ENCODE results near the gene FLAD1. TPM values are rescaled to one million over a fixed set of nuclear protein-coding genes. Genes with fewer than 3 reads are reported as not detected.

The FLAD1 gene
- total RNA-seq, 1 experiment from 2014 or later, result 82.4 TPM

DNA sequence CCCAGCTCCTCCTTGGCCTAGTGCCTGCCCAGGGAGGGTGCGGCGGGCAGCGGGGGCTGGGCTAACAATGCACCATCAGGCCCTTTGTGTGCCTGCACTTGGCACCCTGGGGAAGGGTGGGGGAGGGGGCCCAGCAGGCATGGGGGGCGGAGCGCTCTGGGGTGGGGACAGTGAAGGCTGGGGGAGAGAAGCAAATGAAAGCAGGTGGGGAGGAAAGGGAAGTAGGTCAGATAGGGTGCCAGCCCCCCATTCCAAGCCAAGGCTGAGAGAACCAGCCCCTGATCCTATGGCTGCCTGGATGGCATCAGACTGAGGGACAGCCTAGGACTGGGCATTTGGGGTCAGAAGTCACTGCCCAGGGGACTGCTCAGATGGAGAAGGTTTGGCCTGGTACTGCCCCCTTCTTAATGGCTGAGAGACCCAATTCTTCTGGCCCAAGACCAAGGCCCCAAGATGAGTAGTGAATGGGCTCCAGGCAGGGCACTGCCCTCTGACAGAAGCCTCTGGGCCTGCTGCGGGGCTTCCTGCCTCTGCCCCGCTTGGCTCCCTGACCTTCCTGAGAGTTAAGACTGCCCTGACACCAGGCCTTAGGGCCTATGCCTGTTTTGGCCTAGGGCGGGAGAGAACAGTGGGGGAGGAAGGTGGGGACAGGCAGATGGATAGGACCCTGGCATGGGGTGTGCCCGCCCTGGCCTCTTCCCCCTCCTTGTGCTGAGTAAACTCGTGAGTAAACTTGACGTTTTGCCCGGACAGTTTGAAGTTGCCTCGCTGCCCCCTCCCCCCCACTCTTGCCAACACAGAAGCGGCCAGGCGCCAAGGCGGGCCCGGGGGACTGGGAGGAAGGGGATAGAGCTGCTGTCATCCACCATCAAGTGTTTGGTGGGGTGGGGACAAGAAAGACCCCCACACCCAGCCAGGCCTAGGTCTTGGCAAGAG, 22.2 kb downstream of the FLAD1 start:
- CTCF ChIA-PET, result interaction anchor here (0.7 kb wide), 1 partner anchor 14 kb away, joined by 9 read pairs; no protein-coding TSS in a partner anchor
- TF ChIP-seq CTCF (conservative IDR thresholded peaks at IDR 0.05; ENCODE audit: low read depth, low read length) (no peak), EZH2 (IDR thresholded peaks at IDR 0.05; ENCODE audit: borderline replicate concordance, low read depth, low read length, poor library complexity, severe bottlenecking) (no peak)
- Histone ChIP-seq H3K27me3 (replicated peaks; ENCODE audit: insufficient read depth, low read depth, low read length, poor library complexity) (no peaks in the 10 kb centered on the region), H3K9me3 (ENCODE audit: low read depth, low read length, poor library complexity, severe bottlenecking) (no peaks in the 10 kb centered on the region), H3K4me1 (ENCODE audit: insufficient read depth, low read length, poor library complexity, severe bottlenecking) (peaks cover 15% of the 10 kb centered on the region), H3K27ac (ENCODE audit: low read depth, low read length, poor library complexity, severe bottlenecking) (peak overlapping the region; percentile 89), H3K4me3 (ENCODE audit: low read depth, low read length, poor library complexity, severe bottlenecking) (peak overlapping the region; percentile 70), H3K36me3 (ENCODE audit: insufficient read depth, low read length, poor library complexity, severe bottlenecking) (no peaks in the 10 kb centered on the region)
- DNase-seq (ENCODE audit: low spot score), result no peak
- POLR2A ChIA-PET (ENCODE audit: low non-redundant PET), result interaction anchor here (1.3 kb wide), 1 partner anchor 12 kb away, joined by 4 read pairs; no protein-coding TSS in a partner anchor
- no TSS peak for BruUV-seq (replicated peaks)
- intact Hi-C loops (cut with micrococcal nuclease; ENCODE audit: unreplicated experiment), result no loop called here

DNA sequence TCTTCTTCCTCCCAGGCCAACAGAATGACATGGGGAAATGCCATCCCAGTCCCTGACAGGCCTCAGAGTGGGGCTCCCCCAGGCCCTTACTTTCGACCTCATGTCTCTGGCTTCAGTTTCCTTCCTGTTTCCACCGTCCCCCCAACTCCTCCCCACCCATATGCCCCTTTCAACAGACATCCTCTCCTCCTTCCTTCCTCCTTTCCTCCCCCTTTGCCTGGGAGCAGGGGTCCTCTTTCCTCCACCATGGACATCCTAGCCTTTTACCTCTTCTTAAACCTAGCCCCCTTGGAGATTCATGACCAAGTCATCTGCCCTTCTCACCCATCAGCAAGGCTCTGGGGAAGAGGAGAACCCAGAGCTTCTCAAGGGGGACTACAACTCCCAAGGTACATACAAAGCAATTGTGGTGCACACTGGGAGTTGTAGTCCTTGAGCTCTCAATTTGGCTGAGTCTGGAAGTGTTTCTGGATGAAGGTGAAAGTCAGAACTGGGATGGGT, 23.5 kb downstream of the FLAD1 start:
- intact Hi-C loops (cut with micrococcal nuclease; ENCODE audit: unreplicated experiment), result no loop called here
- peaks cover 15% of the 10 kb centered on the region for H3K4me1 ChIP-seq (ENCODE audit: insufficient read depth, low read length, poor library complexity, severe bottlenecking)
- DNase-seq (ENCODE audit: low spot score), result peak; percentile 77
- H3K9me3 ChIP-seq (ENCODE audit: low read depth, low read length, poor library complexity, severe bottlenecking), result no peaks in the 10 kb centered on the region
- TF ChIP-seq EZH2 (IDR thresholded peaks at IDR 0.05; ENCODE audit: borderline replicate concordance, low read depth, low read length, poor library complexity, severe bottlenecking), result no peak
- no peak for TF ChIP-seq CTCF (conservative IDR thresholded peaks at IDR 0.05; ENCODE audit: low read depth, low read length)
- H3K27me3 ChIP-seq (replicated peaks; ENCODE audit: insufficient read depth, low read depth, low read length, poor library complexity), result no peaks in the 10 kb centered on the region
- H3K4me3 ChIP-seq (ENCODE audit: low read depth, low read length, poor library complexity, severe bottlenecking), result no peak overlapping the region
- POLR2A ChIA-PET (ENCODE audit: low non-redundant PET), result no interaction called here
- no TSS peak for BruUV-seq (replicated peaks)
- no peaks in the 10 kb centered on the region for H3K36me3 ChIP-seq (ENCODE audit: insufficient read depth, low read length, poor library complexity, severe bottlenecking)
- H3K27ac ChIP-seq (ENCODE audit: low read depth, low read length, poor library complexity, severe bottlenecking), result peak overlapping the region; percentile 89
- CTCF ChIA-PET, result interaction anchor here (2.2 kb wide), 1 partner anchor 11 kb away, joined by 16 read pairs; no protein-coding TSS in a partner anchor

GRCh38 chr1:155007251-155007828, 24.2 kb downstream of the FLAD1 start:
- Histone ChIP-seq H3K4me3 (ENCODE audit: low read depth, low read length, poor library complexity, severe bottlenecking) (no peak overlapping the region), H3K4me1 (ENCODE audit: insufficient read depth, low read length, poor library complexity, severe bottlenecking) (peaks cover 17% of the 10 kb centered on the region), H3K9me3 (ENCODE audit: low read depth, low read length, poor library complexity, severe bottlenecking) (no peaks in the 10 kb centered on the region), H3K36me3 (ENCODE audit: insufficient read depth, low read length, poor library complexity, severe bottlenecking) (no peaks in the 10 kb centered on the region), H3K27ac (ENCODE audit: low read depth, low read length, poor library complexity, severe bottlenecking) (no peak overlapping the region), H3K27me3 (replicated peaks; ENCODE audit: insufficient read depth, low read depth, low read length, poor library complexity) (no peaks in the 10 kb centered on the region)
- POLR2A ChIA-PET (ENCODE audit: low non-redundant PET), result no interaction called here
- BruUV-seq (replicated peaks), result no TSS peak
- DNase-seq (ENCODE audit: low spot score), result no peak
- CTCF ChIA-PET, result interaction anchor here (0.5 to 2.2 kb wide), 2 partner anchors 10 to 384 kb away, joined by 4 to 16 read pairs; no protein-coding TSS in a partner anchor
- intact Hi-C loops (cut with micrococcal nuclease; ENCODE audit: unreplicated experiment), result no loop called here
- TF ChIP-seq EZH2 (IDR thresholded peaks at IDR 0.05; ENCODE audit: borderline replicate concordance, low read depth, low read length, poor library complexity, severe bottlenecking), result no peak
- no peak for TF ChIP-seq CTCF (conservative IDR thresholded peaks at IDR 0.05; ENCODE audit: low read depth, low read length)
